ENCODE measurements around the gene ZNF850. TPM values are rescaled to one million over a fixed set of nuclear protein-coding genes. Genes with fewer than 3 reads are reported as not detected.
"Not testable (repeated sequence)": the region's sequence is repeated elsewhere in the genome, so short reads cannot be mapped to it uniquely, and the experiment has no call there.

Gene ZNF850
- total and polyA plus RNA-seq, 11 donors = 0.84 to 7.3 (median 3.9) TPM

- Histone ChIP-seq H3K36me3 (peaks cover 0 to 8% (median 0%) of the 10 kb centered on the region in 9 donors), H3K4me3 (peak overlapping the region; percentile 44 to 93 (median 76)), H3K4me1 (peaks cover 0 to 23% (median 10%) of the 10 kb centered on the region in 12 donors), H3K27me3 (no peaks in the 10 kb centered on the region), H3K9me3 (peaks cover 0 to 67% (median 20%) of the 10 kb centered on the region in 12 donors), H3K27ac (peak overlapping the region; percentile 34 to 92 (median 85))
- TF ChIP-seq POLR2A (IDR thresholded peaks at IDR 0.05) (peak in 1 of 2 donors; percentile 13), CTCF (IDR thresholded peaks at IDR 0.05) (peak in 1 of 12 donors; percentile 2)
- peak; percentile 13 to 63 (median 40) for ATAC-seq
- peak; percentile 70 to 87 (median 81) for DNase-seq
- WGBS, 4 donors = 1% methylated on average over 28 to 29 of the region's 29 CpGs
- intact Hi-C loops (cut with DNase I) = loop anchor here in 6 of 10 donors (1.0 to 5.0 kb wide), 7 partner anchors 25 to 146 kb away; partner anchors contain the start of genes ZNF568 (in 2 of the 6), ZNF829 (in 2 of the 6), ZNF345 (in 1 of the 6) and ZNF461 (in 1 of the 6)
These were observed 1.1 kb downstream of the ZNF850 start for GRCh38 chr19:36771261-36772231.

GRCh38 chr19:36750066-36750691, 22.4 kb downstream of the ZNF850 start:
- intact Hi-C loops (cut with DNase I) = loop anchor here in 2 of 10 donors (10.0 kb wide), 1 partner anchor 125 kb away; no protein-coding TSS in a partner anchor
- DNase-seq (no peak), ATAC-seq (no peak)
- Histone ChIP-seq H3K4me1 (no peaks in the 10 kb centered on the region), H3K36me3 (peaks cover 19 to 100% (median 49%) of the 10 kb centered on the region in 9 donors), H3K4me3 (no peak overlapping the region), H3K27me3 (no peaks in the 10 kb centered on the region), H3K27ac (no peak overlapping the region), H3K9me3 (peaks cover 15 to 100% (median 98%) of the 10 kb centered on the region in 12 donors)
- 97 to 98% (median 98%) methylated on average over 4 of the region's 4 CpGs for WGBS, 4 donors
- TF ChIP-seq POLR2A (IDR thresholded peaks at IDR 0.05) = no peak
- no peak for TF ChIP-seq CTCF (IDR thresholded peaks at IDR 0.05)

GRCh38 chr19:36749613-36750012, 23.0 kb downstream of the ZNF850 start:
- DNase-seq, ATAC-seq, H3K27me3 ChIP-seq, H3K4me3 ChIP-seq, H3K27ac ChIP-seq, H3K4me1 ChIP-seq: not testable (repeated sequence)
- Histone ChIP-seq H3K36me3 (peaks cover 19 to 100% (median 49%) of the 10 kb centered on the region in 9 donors), H3K9me3 (peaks cover 15 to 100% (median 98%) of the 10 kb centered on the region in 12 donors)
- intact Hi-C loops (cut with DNase I) = loop anchor here in 3 of 10 donors (10.0 kb wide), 3 partner anchors 125 to 385 kb away; no protein-coding TSS in a partner anchor
- 94 to 99% (median 97%) methylated on average over 8 of the region's 8 CpGs for WGBS, 4 donors

GRCh38 chr19:36748431-36749275, 24.0 kb downstream of the ZNF850 start:
- no peaks in the 10 kb centered on the region for H3K4me1 ChIP-seq
- TF ChIP-seq POLR2A (IDR thresholded peaks at IDR 0.05) (no peak), CTCF (IDR thresholded peaks at IDR 0.05) (no peak)
- WGBS, 4 donors = 98 to 99% (median 98%) methylated on average over 10 of the region's 10 CpGs
- no peaks in the 10 kb centered on the region for H3K27me3 ChIP-seq
- ATAC-seq = no peak
- H3K9me3 ChIP-seq = peaks cover 15 to 100% (median 99%) of the 10 kb centered on the region in 12 donors
- H3K36me3 ChIP-seq = peaks cover 19 to 96% (median 46%) of the 10 kb centered on the region in 9 donors
- H3K4me3 ChIP-seq = no peak overlapping the region
- H3K27ac ChIP-seq = no peak overlapping the region
- intact Hi-C loops (cut with DNase I) = loop anchor here in 2 of 10 donors (10.0 kb wide), 2 partner anchors 136 to 386 kb away; no protein-coding TSS in a partner anchor
- no peak for DNase-seq

All from heart left ventricle (tissue), 16 donors.